GM18861 (cell line): ENCODE data around the gene WDR43.

Source experiments
- ATAC-seq: cut with Tn5 transposase; IDR thresholded peaks from one replicate; pipeline ENCODE4 v1.9.1; 2021; ENCODE audit not compliant: unreplicated experiment

WDR43 gene

GRCh38 chr2:28993206-28993960, 98.9 kb downstream of the WDR43 start:
- ATAC-seq: no peak

DNA sequence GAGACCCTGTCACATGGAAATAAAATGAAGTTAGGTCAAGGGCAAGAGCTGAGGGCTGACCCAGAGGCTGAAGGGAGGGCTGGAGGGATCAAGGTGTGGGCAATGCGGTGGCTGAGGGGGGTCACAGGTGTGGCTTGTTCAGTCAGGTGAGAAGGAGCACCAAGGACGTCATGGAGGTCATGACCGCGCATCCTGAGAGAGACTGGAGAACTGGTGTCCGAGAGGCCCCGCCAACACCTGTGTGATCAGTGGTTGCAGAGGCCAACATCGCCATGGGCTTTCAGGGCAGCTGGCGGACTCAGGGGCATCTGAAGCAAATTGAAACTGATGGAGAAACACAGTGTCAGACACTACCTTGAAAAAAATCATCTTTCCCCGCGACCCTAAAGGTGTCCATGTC, 99.6 kb downstream of the WDR43 start:
- ATAC-seq: no peak

GRCh38 chr2:28994679-28995078, 100.2 kb downstream of the WDR43 start:
- ATAC-seq: no peak

GRCh38 chr2:28995765-28996750, 101.6 kb downstream of the WDR43 start:
- no peak for ATAC-seq

GRCh38 chr2:28997237-28997846, 102.9 kb downstream of the WDR43 start:
- no peak for ATAC-seq
